Measurements from ENCODE around the gene ADNP.

- TF ChIP-seq CTCF (IDR thresholded peaks at IDR 0.05; ENCODE audit: poor library complexity): no peak
- no peak for TF ChIP-seq EZH2 (IDR thresholded peaks at IDR 0.05; ENCODE audit: borderline replicate concordance)
- TF ChIP-seq EZH2phosphoT487 (IDR thresholded peaks at IDR 0.05; ENCODE audit: low read depth, severe bottlenecking, unreplicated experiment): no peak
These were observed 74.7 kb downstream of the ADNP start for GRCh38 chr20:50856475-50857041.
